HCT116 (cell line): ENCODE data around the gene HOXB8. TPM values are rescaled to one million over a fixed set of nuclear protein-coding genes. Genes with fewer than 3 reads are reported as not detected.

Source experiments
- ATAC-seq: fragments of 200-7000 bp; cut with Tn5 transposase; 2 replicates; pipeline ENCODE4 v1.9.1; 2020; ENCODE audit warnings: mild to moderate bottlenecking, moderate library complexity
- BruUV-seq: library from RNA; stranded (reverse); fragments of 400-500 nt; replicated peaks from 2 replicates; lab custom pipeline; 2021; lab: Mats Ljungman, UMichigan
- CTCF ChIA-PET: fragments of 300-600 bp; sonication (Branson Sonifier 250); formaldehyde crosslinking; loops from one replicate; lab custom pipeline; 2021; ENCODE audit warnings: antibody characterized with exemption; lab: Charles Lee
- POLR2A ChIA-PET: fragments of 300-600, 350-600 bp; sonication (Branson Sonifier 250); formaldehyde crosslinking; loops from one replicate; lab custom pipeline; 2021; ENCODE audit warnings: antibody characterized with exemption; lab: Charles Lee
- RAD21 ChIA-PET, 2 experiments: fragments of 300-600 bp; sonication (Branson Sonifier 250); formaldehyde crosslinking; loops; one replicate each; lab custom pipeline; 2023; ENCODE audit warnings: low total read pairs in 2 of 2; ENCODE audit not compliant: uncharacterized antibody in 2 of 2, unreplicated experiment in 2 of 2, low non-redundant PET in 1 of 2; lab: Charles Lee
- DNase-seq: peaks from one replicate; pipeline ENCODE4 v3.0.0-alpha.2; 2010; ENCODE audit warnings: low read depth, low spot score
- H2AFZ ChIP-seq: fragments of 200-600 bp; shearing (Covaris generic), sonication (generic); 2 replicates; pipeline ENCODE4 v1.6.1; 2017; ENCODE audit warnings: low read depth, mixed run types, mixed read lengths, antibody characterized with exemption, low read length; ENCODE audit not compliant: poor library complexity, severe bottlenecking
- H3K27ac ChIP-seq: 2 replicates; pipeline ENCODE4 v1.5.1; 2012; ENCODE audit warnings: low read depth, low read length
- H3K27me3 ChIP-seq: fragments of 200-600 bp; sonication (generic); 2 replicates; pipeline ENCODE4 v1.6.1; 2016; ENCODE audit warnings: mixed run types, low read length, mixed read lengths; ENCODE audit not compliant: insufficient read depth
- H3K36me3 ChIP-seq, 2 experiments: fragments of 200-500 bp in 1 of 2; fragments of 200-600 bp in 1 of 2; sonication (Bioruptor generic) in 1 of 2; sonication (generic) in 1 of 2; 2 replicates each; pipeline versions ENCODE4 v1.5.1 to v1.6.1; 2014 to 2016; ENCODE audit warnings: low read length in 2 of 2, inconsistent platforms in 1 of 2, mixed read lengths in 1 of 2, mixed run types in 1 of 2; ENCODE audit not compliant: insufficient read depth in 2 of 2, control insufficient read depth in 1 of 2
- H3K4me1 ChIP-seq, 2 experiments: fragments of 200-600 bp in 1 of 2; sonication (generic) in 1 of 2; 2 replicates each; pipeline versions ENCODE4 v1.5.1 to v1.6.1; 2012 to 2017; ENCODE audit warnings: low read length in 2 of 2, inconsistent platforms in 1 of 2, mild to moderate bottlenecking in 1 of 2, mixed read lengths in 1 of 2, mixed run types in 1 of 2, moderate library complexity in 1 of 2; ENCODE audit not compliant: insufficient read depth in 2 of 2, control insufficient read depth in 1 of 2
- H3K4me2 ChIP-seq: fragments of 200-600 bp; sonication (generic); 2 replicates; pipeline ENCODE4 v1.6.1; 2017; ENCODE audit warnings: mixed run types, low read length, mixed read lengths
- H3K4me3 ChIP-seq, 2 experiments: fragments of 200-600 bp in 1 of 2; sonication (generic) in 1 of 2; replicated peaks in 1 of 2; 2 replicates each; pipeline ENCODE4 v1.5.1; 2011 to 2016; ENCODE audit warnings: low read length in 2 of 2, control low read depth in 1 of 2, low read depth in 1 of 2, mild to moderate bottlenecking in 1 of 2, mixed read lengths in 1 of 2, mixed run types in 1 of 2
- H3K79me2 ChIP-seq: fragments of 200-600 bp; sonication (generic); 2 replicates; pipeline ENCODE4 v1.6.1; 2017; ENCODE audit warnings: mild to moderate bottlenecking, mixed run types, low read length, moderate library complexity, mixed read lengths; ENCODE audit not compliant: insufficient read depth
- H3K9ac ChIP-seq: fragments of 200-600 bp; sonication (generic); 2 replicates; pipeline ENCODE4 v1.6.1; 2016; ENCODE audit warnings: low read length, mixed read lengths
- H3K9me2 ChIP-seq: fragments of 200-600 bp; sonication (generic), shearing (Covaris generic); 2 replicates; pipeline ENCODE4 v1.6.1; 2017; ENCODE audit warnings: mixed run types, mild to moderate bottlenecking, moderate library complexity; ENCODE audit not compliant: insufficient read depth
- H3K9me3 ChIP-seq, 2 experiments: fragments of 200-500 bp in 1 of 2; fragments of 200-600 bp in 1 of 2; sonication (Bioruptor generic) in 1 of 2; sonication (generic) in 1 of 2; 2 replicates each; pipeline ENCODE4 v1.6.1; 2014 to 2017; ENCODE audit warnings: low read length in 2 of 2, mixed read lengths in 2 of 2, inconsistent platforms in 1 of 2, low read depth in 1 of 2, mild to moderate bottlenecking in 1 of 2, mixed run types in 1 of 2, moderate library complexity in 1 of 2; ENCODE audit not compliant: control insufficient read depth in 1 of 2, insufficient read depth in 1 of 2
- H4K20me1 ChIP-seq: fragments of 200-600 bp; sonication (generic), shearing (Covaris generic); 2 replicates; pipeline ENCODE4 v1.6.1; 2017; ENCODE audit warnings: mixed run types, mild to moderate bottlenecking, moderate library complexity; ENCODE audit not compliant: insufficient read depth
- ATF3 ChIP-seq: IDR thresholded peaks from 2 replicates; pipeline ENCODE4 v1.6.1; 2012
- CTCF ChIP-seq, 3 experiments: fragments of 200-600 bp in 1 of 3; sonication (generic) in 1 of 3; IDR thresholded peaks in 2 of 3; conservative IDR thresholded peaks in 1 of 3; 2 replicates each; pipeline ENCODE4 v1.5.1; 2012 to 2017; ENCODE audit warnings: low read depth in 2 of 3, low read length in 2 of 3, antibody characterized with exemption in 1 of 3, borderline replicate concordance in 1 of 3, control low read depth in 1 of 3, mild to moderate bottlenecking in 1 of 3, mixed read lengths in 1 of 3, mixed run types in 1 of 3, moderate library complexity in 1 of 3; ENCODE audit not compliant: insufficient read depth in 1 of 3
- EGR1 ChIP-seq: IDR thresholded peaks from 2 replicates; pipeline ENCODE4 v1.6.1; 2012; ENCODE audit warnings: low read depth
- ELF1 ChIP-seq: IDR thresholded peaks from 2 replicates; pipeline ENCODE4 v1.6.1; 2012; ENCODE audit warnings: low read depth, borderline replicate concordance
- EZH2phosphoT487 ChIP-seq: fragments of 200-600 bp; IDR thresholded peaks from 2 replicates; pipeline ENCODE4 v1.6.1; 2018; ENCODE audit warnings: antibody characterized with exemption, borderline replicate concordance
- JUND ChIP-seq: IDR thresholded peaks from 2 replicates; pipeline ENCODE4 v1.6.1; 2012
- SP1 ChIP-seq: IDR thresholded peaks from 2 replicates; pipeline ENCODE4 v1.6.1; 2012; ENCODE audit warnings: low read depth
- TCF7L2 ChIP-seq: IDR thresholded peaks from 2 replicates; pipeline ENCODE4 v1.7.0; 2011; ENCODE audit warnings: borderline replicate concordance, inconsistent platforms; ENCODE audit not compliant: insufficient read depth, insufficient read length; ENCODE audit errors: extremely low read depth
- ZBTB33 ChIP-seq: IDR thresholded peaks from 2 replicates; pipeline ENCODE4 v1.6.1; 2011; ENCODE audit warnings: mild to moderate bottlenecking, low read length, moderate library complexity; ENCODE audit not compliant: insufficient replicate concordance; ENCODE audit errors: extremely low read depth
- ZFX ChIP-seq: fragments of 450-650 bp; IDR thresholded peaks from 2 replicates; pipeline ENCODE4 v1.6.1; 2017
- ZNF274 ChIP-seq: fragments of 200-500 bp; sonication (Bioruptor generic); IDR thresholded peaks from 2 replicates; pipeline ENCODE4 v1.6.1; 2014; ENCODE audit warnings: mild to moderate bottlenecking, low read depth, low read length, inconsistent platforms
- intact Hi-C: fragments of 100-400 bp; cut with micrococcal nuclease; formaldehyde crosslinking; loops from 2 replicates; pipeline ENCODE4 v1.10.0; 2022
- total RNA-seq: library from RNA; stranded (reverse); gene quantifications from one replicate; pipeline ENCODE4 v1.2.1, GENCODE V29; 2021; ENCODE audit not compliant: unreplicated experiment
- TF ChIP-seq, protein P1 (sequence below): IDR thresholded peaks from 2 replicates; pipeline ENCODE4 v1.6.1; 2012; ENCODE audit warnings: low read depth

Gene HOXB8
- total RNA-seq, 1 experiment from 2014 or later = 44.7 TPM

GRCh38 chr17:48627623-48628521, 12.8 kb upstream of the HOXB8 start:
- ChIA-PET RAD21 (no interaction called here), CTCF (interaction anchor here (1.1 to 1.4 kb wide), 2 partner anchors 9 to 367 kb away, joined by 3 to 4 read pairs; no protein-coding TSS in a partner anchor), POLR2A (interaction anchor here (1.4 to 2.2 kb wide), 2 partner anchors 12 to 13 kb away, joined by 3 to 8 read pairs; no protein-coding TSS in a partner anchor)
- intact Hi-C loops = no loop called here
- no peak for ATAC-seq
- no peak overlapping the region for H3K4me3 ChIP-seq
- no peaks in the 10 kb centered on the region; a peak in 1 of 4 replicates for H3K36me3 ChIP-seq
- H3K27ac ChIP-seq = peak overlapping the region; percentile 95
- peak overlapping the region; percentile 95 for H3K9ac ChIP-seq
- BruUV-seq = no TSS peak
- TF ChIP-seq JUND (no peak), EZH2phosphoT487 (no peak), EGR1 (no peak), ZNF274 (no peak), TCF7L2 (no peak), ATF3 (no peak), SP1 (no peak), ELF1 (no peak), ZBTB33 (no peak), ZFX (no peak), CTCF (IDR thresholded peaks at IDR 0.05 in 2 of 3, conservative IDR thresholded peaks at IDR 0.05 in 1 of 3; ENCODE audit: borderline replicate concordance in 1 of 3, insufficient read depth in 1 of 3, low read depth in 2 of 3, low read length in 2 of 3) (no peak)
- TF ChIP-seq, protein P1, sequence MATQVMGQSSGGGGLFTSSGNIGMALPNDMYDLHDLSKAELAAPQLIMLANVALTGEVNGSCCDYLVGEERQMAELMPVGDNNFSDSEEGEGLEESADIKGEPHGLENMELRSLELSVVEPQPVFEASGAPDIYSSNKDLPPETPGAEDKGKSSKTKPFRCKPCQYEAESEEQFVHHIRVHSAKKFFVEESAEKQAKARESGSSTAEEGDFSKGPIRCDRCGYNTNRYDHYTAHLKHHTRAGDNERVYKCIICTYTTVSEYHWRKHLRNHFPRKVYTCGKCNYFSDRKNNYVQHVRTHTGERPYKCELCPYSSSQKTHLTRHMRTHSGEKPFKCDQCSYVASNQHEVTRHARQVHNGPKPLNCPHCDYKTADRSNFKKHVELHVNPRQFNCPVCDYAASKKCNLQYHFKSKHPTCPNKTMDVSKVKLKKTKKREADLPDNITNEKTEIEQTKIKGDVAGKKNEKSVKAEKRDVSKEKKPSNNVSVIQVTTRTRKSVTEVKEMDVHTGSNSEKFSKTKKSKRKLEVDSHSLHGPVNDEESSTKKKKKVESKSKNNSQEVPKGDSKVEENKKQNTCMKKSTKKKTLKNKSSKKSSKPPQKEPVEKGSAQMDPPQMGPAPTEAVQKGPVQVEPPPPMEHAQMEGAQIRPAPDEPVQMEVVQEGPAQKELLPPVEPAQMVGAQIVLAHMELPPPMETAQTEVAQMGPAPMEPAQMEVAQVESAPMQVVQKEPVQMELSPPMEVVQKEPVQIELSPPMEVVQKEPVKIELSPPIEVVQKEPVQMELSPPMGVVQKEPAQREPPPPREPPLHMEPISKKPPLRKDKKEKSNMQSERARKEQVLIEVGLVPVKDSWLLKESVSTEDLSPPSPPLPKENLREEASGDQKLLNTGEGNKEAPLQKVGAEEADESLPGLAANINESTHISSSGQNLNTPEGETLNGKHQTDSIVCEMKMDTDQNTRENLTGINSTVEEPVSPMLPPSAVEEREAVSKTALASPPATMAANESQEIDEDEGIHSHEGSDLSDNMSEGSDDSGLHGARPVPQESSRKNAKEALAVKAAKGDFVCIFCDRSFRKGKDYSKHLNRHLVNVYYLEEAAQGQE = no peak
- H2AFZ ChIP-seq = no peak overlapping the region
- H4K20me1 ChIP-seq = no peaks in the 10 kb centered on the region
- no peak for DNase-seq
- H3K9me3 ChIP-seq = no peaks in the 10 kb centered on the region
- H3K27me3 ChIP-seq = no peaks in the 10 kb centered on the region
- peaks cover 15 to 28% of the 10 kb centered on the region in 2 experiments for H3K4me1 ChIP-seq
- H3K9me2 ChIP-seq = no peaks in the 10 kb centered on the region
- peaks cover 29% of the 10 kb centered on the region for H3K79me2 ChIP-seq
- H3K4me2 ChIP-seq = peak overlapping the region; percentile 98; the same call in 1 of the 2 replicates
